HEK293 (cell line): ENCODE measurements around the gene HSPA4.

ENCODE experiments used
- GLI4 ChIP-seq: fragments of 450-650 bp; formaldehyde crosslinking; IDR thresholded peaks from 2 replicates; pipeline ENCODE4 v1.5.1; 2016; ENCODE audit warnings: missing biosample characterization, missing genetic modification characterization
- GLIS1 ChIP-seq: fragments of 450-650 bp; formaldehyde crosslinking; IDR thresholded peaks from 2 replicates; pipeline ENCODE4 v1.5.1; 2016; ENCODE audit warnings: missing biosample characterization, missing genetic modification characterization
- GLIS2 ChIP-seq: fragments of 450-650 bp; formaldehyde crosslinking; IDR thresholded peaks from 2 replicates; pipeline ENCODE4 v1.5.1; 2016; ENCODE audit warnings: missing biosample characterization, missing genetic modification characterization
- KLF10 ChIP-seq: fragments of 450-650 bp; IDR thresholded peaks from 2 replicates; pipeline ENCODE4 v1.5.1; 2018; ENCODE audit warnings: missing biosample characterization, mild to moderate bottlenecking, missing genetic modification characterization
- KLF17 ChIP-seq: fragments of 450-650 bp; formaldehyde crosslinking; IDR thresholded peaks from 2 replicates; pipeline ENCODE4 v1.5.1; 2016; ENCODE audit warnings: missing biosample characterization, missing genetic modification characterization
- KLF8 ChIP-seq: fragments of 450-650 bp; formaldehyde crosslinking; IDR thresholded peaks from 2 replicates; pipeline ENCODE4 v1.5.1; 2016; ENCODE audit warnings: missing biosample characterization, missing genetic modification characterization
- REST ChIP-seq: fragments of 450-650 bp; formaldehyde crosslinking; IDR thresholded peaks from 2 replicates; pipeline ENCODE4 v1.5.1; 2016; ENCODE audit warnings: missing biosample characterization, missing genetic modification characterization
- SP3 ChIP-seq: fragments of 450-650 bp; formaldehyde crosslinking; IDR thresholded peaks from 2 replicates; pipeline ENCODE4 v1.5.1; 2016; ENCODE audit warnings: missing biosample characterization, missing genetic modification characterization
- WT1 ChIP-seq: fragments of 450-650 bp; formaldehyde crosslinking; IDR thresholded peaks from 2 replicates; pipeline ENCODE4 v1.5.1; 2016; ENCODE audit warnings: missing biosample characterization, missing genetic modification characterization
- YY1 ChIP-seq: fragments of 450-650 bp; formaldehyde crosslinking; IDR thresholded peaks from 2 replicates; pipeline ENCODE4 v1.5.1; 2018; ENCODE audit warnings: missing biosample characterization, missing genetic modification characterization
- YY2 ChIP-seq: fragments of 450-650 bp; formaldehyde crosslinking; IDR thresholded peaks from 2 replicates; pipeline ENCODE4 v1.5.1; 2016; ENCODE audit warnings: missing biosample characterization, missing genetic modification characterization
- ZBTB20 ChIP-seq: fragments of 450-650 bp; formaldehyde crosslinking; IDR thresholded peaks from 2 replicates; pipeline ENCODE4 v1.5.1; 2016; ENCODE audit warnings: missing biosample characterization, missing genetic modification characterization
- ZBTB26 ChIP-seq: fragments of 450-650 bp; formaldehyde crosslinking; optimal IDR thresholded peaks from 2 replicates; pipeline ENCODE3; 2016; ENCODE audit warnings: missing biosample characterization, mild to moderate bottlenecking, missing genetic modification characterization
- ZBTB44 ChIP-seq: fragments of 450-650 bp; IDR thresholded peaks from 2 replicates; pipeline ENCODE4 v1.5.1; 2018; ENCODE audit warnings: missing biosample characterization, mild to moderate bottlenecking, missing genetic modification characterization
- ZFHX2 ChIP-seq: fragments of 450-650 bp; formaldehyde crosslinking; conservative IDR thresholded peaks from 2 replicates; pipeline ENCODE4 v1.5.1; 2016; ENCODE audit warnings: missing biosample characterization, missing genetic modification characterization
- ZFP69B ChIP-seq: fragments of 450-650 bp; formaldehyde crosslinking; IDR thresholded peaks from 2 replicates; pipeline ENCODE4 v1.5.1; 2016; ENCODE audit warnings: missing biosample characterization, missing genetic modification characterization
- ZNF184 ChIP-seq: fragments of 450-650 bp; IDR thresholded peaks from 2 replicates; pipeline ENCODE4 v1.5.1; 2018; ENCODE audit warnings: missing biosample characterization, mild to moderate bottlenecking, missing genetic modification characterization
- ZNF324 ChIP-seq: fragments of 450-650 bp; formaldehyde crosslinking; IDR thresholded peaks from 2 replicates; pipeline ENCODE4 v1.5.1; 2016; ENCODE audit warnings: missing biosample characterization, missing genetic modification characterization
- ZNF366 ChIP-seq: fragments of 450-650 bp; formaldehyde crosslinking; conservative IDR thresholded peaks from 2 replicates; pipeline ENCODE4 v1.5.1; 2016; ENCODE audit warnings: missing biosample characterization, missing genetic modification characterization
- ZNF501 ChIP-seq: fragments of 450-650 bp; formaldehyde crosslinking; IDR thresholded peaks from 2 replicates; pipeline ENCODE4 v1.5.1; 2016; ENCODE audit warnings: missing biosample characterization, missing genetic modification characterization
- ZNF549 ChIP-seq: fragments of 450-650 bp; IDR thresholded peaks from 2 replicates; pipeline ENCODE4 v1.5.1; 2018; ENCODE audit warnings: missing biosample characterization, missing genetic modification characterization, mild to moderate bottlenecking, inconsistent platforms, moderate library complexity
- ZNF558 ChIP-seq: fragments of 450-650 bp; formaldehyde crosslinking; IDR thresholded peaks from 2 replicates; pipeline ENCODE4 v1.5.1; 2016; ENCODE audit warnings: missing biosample characterization, missing genetic modification characterization
- ZNF585B ChIP-seq: fragments of 450-650 bp; formaldehyde crosslinking; IDR thresholded peaks from 2 replicates; pipeline ENCODE4 v1.5.1; 2016; ENCODE audit warnings: missing biosample characterization, missing genetic modification characterization
- ZNF639 ChIP-seq: fragments of 450-650 bp; formaldehyde crosslinking; IDR thresholded peaks from 2 replicates; pipeline ENCODE4 v1.5.1; 2016; ENCODE audit warnings: missing biosample characterization, missing genetic modification characterization
- ZNF658 ChIP-seq: fragments of 450-650 bp; formaldehyde crosslinking; IDR thresholded peaks from 2 replicates; pipeline ENCODE4; 2016; ENCODE audit warnings: missing biosample characterization, missing genetic modification characterization
- ZNF660 ChIP-seq: fragments of 450-650 bp; IDR thresholded peaks from 2 replicates; pipeline ENCODE4 v1.5.1; 2018; ENCODE audit warnings: missing biosample characterization, mild to moderate bottlenecking, missing genetic modification characterization
- ZNF777 ChIP-seq: fragments of 450-650 bp; formaldehyde crosslinking; IDR thresholded peaks from 2 replicates; pipeline ENCODE4 v1.5.1; 2017; ENCODE audit warnings: missing biosample characterization, missing genetic modification characterization, borderline replicate concordance
- ZNF830 ChIP-seq: fragments of 450-650 bp; IDR thresholded peaks from 2 replicates; pipeline ENCODE4 v1.5.0; 2018; ENCODE audit warnings: missing biosample characterization, missing genetic modification characterization, low read depth, mild to moderate bottlenecking, moderate library complexity
- ZSCAN16 ChIP-seq: fragments of 450-650 bp; formaldehyde crosslinking; IDR thresholded peaks from 2 replicates; pipeline ENCODE4 v1.5.1; 2016; ENCODE audit warnings: missing biosample characterization, missing genetic modification characterization
- ZSCAN23 ChIP-seq: fragments of 450-650 bp; formaldehyde crosslinking; IDR thresholded peaks from 2 replicates; pipeline ENCODE4 v1.5.1; 2016; ENCODE audit warnings: missing biosample characterization, missing genetic modification characterization
- ZSCAN30 ChIP-seq: fragments of 450-650 bp; IDR thresholded peaks from 2 replicates; pipeline ENCODE4 v1.5.1; 2018; ENCODE audit warnings: missing biosample characterization, mild to moderate bottlenecking, missing genetic modification characterization, moderate library complexity
- ZXDB ChIP-seq: fragments of 450-650 bp; formaldehyde crosslinking; IDR thresholded peaks from 2 replicates; pipeline ENCODE4 v1.5.1; 2016; ENCODE audit warnings: missing biosample characterization, missing genetic modification characterization

The HSPA4 gene

GRCh38 chr5:133025804-133026663 is 25.8 kb upstream of the HSPA4 start, which contains the start of gene ZCCHC10 (continued):
- TF ChIP-seq YY1 (tag by site-specific recombination) (peak; percentile 91), ZNF324 (0 out of 2 replicates have a peak, but pooled peaks have one; percentile 20), KLF8 (tag by site-specific recombination) (peak; percentile 67; the same call in 1 of the 2 replicates), ZNF366 (tag by site-specific recombination) (peak; percentile 63; the same call in 1 of the 2 replicates), GLIS1 (tag by site-specific recombination) (peak; percentile 47), YY2 (tag by site-specific recombination) (peak; percentile 85), ZNF585B (tag by site-specific recombination) (no peak), ZFP69B (tag by site-specific recombination) (peak; percentile 39; the same call in 1 of the 2 replicates), ZFHX2 (tag by site-specific recombination) (no peak; the same call in 1 of the 2 replicates), ZNF184 (tag by site-specific recombination) (peak; percentile 32; the same call in 1 of the 2 replicates), ZBTB44 (peak; percentile 7; the same call in 1 of the 2 replicates), ZNF558 (tag by site-specific recombination) (no peak), ZBTB20 (tag by site-specific recombination) (peak; percentile 96), ZNF501 (peak; percentile 83; the same call in 1 of the 2 replicates), KLF10 (tag by site-specific recombination) (peak; percentile 17; the same call in 1 of the 2 replicates), ZNF660 (tag by site-specific recombination) (peak; percentile 75; the same call in 1 of the 2 replicates), ZXDB (tag by site-specific recombination) (peak; percentile 71; the same call in 1 of the 2 replicates), ZSCAN16 (tag by site-specific recombination) (no peak), ZSCAN30 (tag by site-specific recombination) (peak; percentile 24; the same call in 1 of the 2 replicates), SP3 (tag by site-specific recombination) (peak; percentile 75), ZNF830 (tag by site-specific recombination) (no peak), GLI4 (tag by site-specific recombination) (peak; percentile 25; the same call in 1 of the 2 replicates), ZNF639 (tag by site-specific recombination) (peak; percentile 60), ZBTB26 (peak; percentile 40), ZNF658 (tag by site-specific recombination) (no peak), REST (peak; percentile 50), ZSCAN23 (tag by site-specific recombination) (no peak), KLF17 (tag by site-specific recombination) (0 out of 2 replicates have a peak, but pooled peaks have one; percentile 28), ZNF549 (tag by site-specific recombination) (no peak), GLIS2 (tag by site-specific recombination) (peak; percentile 58), ZNF777 (tag by site-specific recombination) (0 out of 2 replicates have a peak, but pooled peaks have one; percentile 15), WT1 (tag by site-specific recombination) (0 out of 2 replicates have a peak, but pooled peaks have one; percentile 42)
